ENCODE measurements around the gene NPL. TPM values are rescaled to one million over a fixed set of nuclear protein-coding genes. Genes with fewer than 3 reads are reported as not detected.

Gene NPL
- polyA plus RNA-seq, 2 of the 4 experiments (the other 2 are of a cell fraction): 0.80 to 1.0 TPM

- no peak for FAIRE-seq
Observed at GRCh38 chr1:182841368-182841988, 51.9 kb downstream of the NPL start.

GRCh38 chr1:182842265-182842664 lies 52.7 kb downstream of the NPL start:
- ChIA-PET CTCF (no interaction called here), POLR2A (no interaction called here)
- Histone ChIP-seq H3K27ac (no peak overlapping the region), H3K4me1 (peaks cover 30% of the 10 kb centered on the region; the same call in 2 of the 3 replicates), H3K9me3 (no peaks in the 10 kb centered on the region), H3K4me3 (peak overlapping the region; percentile 85; the same call in 1 of the 3 replicates), H3K4me2 (peak overlapping the region; percentile 68)
- DNase-seq (ENCODE audit: low read depth in 1 of 2, low spot score in 1 of 2) (no peak), ATAC-seq (no peak), FAIRE-seq (no peak)
- TF ChIP-seq HES2 (IDR thresholded peaks at IDR 0.05): no peak
- no peak for TF ChIP-seq KDM5A (IDR thresholded peaks at IDR 0.05)
- TF ChIP-seq KDM1A (IDR thresholded peaks at IDR 0.05; ENCODE audit: low read depth): no peak
- TF ChIP-seq ATOH8 (CRISPR knock-in tag; IDR thresholded peaks at IDR 0.05; ENCODE audit: low read depth): no peak
- no peak for TF ChIP-seq EP300 (IDR thresholded peaks at IDR 0.05)
- TF ChIP-seq MYC (IDR thresholded peaks at IDR 0.05; ENCODE audit: borderline replicate concordance, low read length): no peak
- no peak for TF ChIP-seq FOSB (CRISPR knock-in tag; IDR thresholded peaks at IDR 0.05)
- no peak for TF ChIP-seq ZSCAN20 (CRISPR knock-in tag; IDR thresholded peaks at IDR 0.05)
- WGBS (ENCODE audit: missing lambda C conversion rate): 52% methylated on average over 4 of the region's 4 CpGs

More at GRCh38 chr1:182841368-182841988, 51.9 kb downstream of the NPL start:
- Histone ChIP-seq H3K4me3 (peak overlapping the region; percentile 85), H3K4me2 (peak overlapping the region; percentile 68), H3K4me1 (peaks cover 30% of the 10 kb centered on the region; the same call in 2 of the 3 replicates), H3K9me3 (no peaks in the 10 kb centered on the region), H3K27ac (peak overlapping the region in 1 of 2 experiments; percentile 97; a peak in 2 of 6 replicates)
- TF ChIP-seq HMGXB4 (CRISPR knock-in tag; IDR thresholded peaks at IDR 0.05; ENCODE audit: borderline replicate concordance) (no peak), ATOH8 (CRISPR knock-in tag; IDR thresholded peaks at IDR 0.05; ENCODE audit: low read depth) (no peak), MAFK (IDR thresholded peaks at IDR 0.05; ENCODE audit: partially characterized antibody) (peak; percentile 58)
- peak; percentile 33 to 41 for DNase-seq (ENCODE audit: low read depth in 1 of 2, low spot score in 1 of 2)
- ChIA-PET POLR2A (no interaction called here), CTCF (interaction anchor here (1.4 kb wide), 1 partner anchor 57 kb away, joined by 4 read pairs; no protein-coding TSS in a partner anchor)
- 8% methylated on average over 10 of the region's 10 CpGs for WGBS (ENCODE audit: missing lambda C conversion rate)
- no peak for ATAC-seq

- no peak for DNase-seq (ENCODE audit: low read depth in 1 of 2, low spot score in 1 of 2)
- H3K4me3 ChIP-seq: no peak overlapping the region
- ATAC-seq: no peak
- H3K4me2 ChIP-seq: no peak overlapping the region
- POLR2A ChIA-PET: no interaction called here
- no peak for FAIRE-seq
- H3K9me3 ChIP-seq: no peaks in the 10 kb centered on the region
- WGBS (ENCODE audit: missing lambda C conversion rate): 100% methylated on average over 1 of the region's 1 CpG
- CTCF ChIA-PET: interaction anchor here (1.9 kb wide), 1 partner anchor 245 kb away, joined by 6 read pairs; no protein-coding TSS in a partner anchor
- H3K27ac ChIP-seq: no peak overlapping the region
- H3K4me1 ChIP-seq: peaks cover 26% of the 10 kb centered on the region; the same call in 2 of the 3 replicates
- no peak for TF ChIP-seq REST (IDR thresholded peaks at IDR 0.05)
- TF ChIP-seq ZFP36 (IDR thresholded peaks at IDR 0.05; ENCODE audit: borderline replicate concordance, partially characterized antibody): no peak
- no peak for TF ChIP-seq KDM1A (IDR thresholded peaks at IDR 0.05; ENCODE audit: low read depth)
- TF ChIP-seq CTCF (IDR thresholded peaks at IDR 0.05): no peak
- TF ChIP-seq USF2 (IDR thresholded peaks at IDR 0.05): no peak
- no peak for TF ChIP-seq NPAS2 (CRISPR knock-in tag; IDR thresholded peaks at IDR 0.05; ENCODE audit: borderline replicate concordance)
- no peak for TF ChIP-seq NR3C1 (IDR thresholded peaks at IDR 0.05)
- no peak for TF ChIP-seq BHLHE40 (IDR thresholded peaks at IDR 0.05; ENCODE audit: low read depth, low read length)
- no peak for TF ChIP-seq MAZ (IDR thresholded peaks at IDR 0.05; ENCODE audit: borderline replicate concordance, low read depth, low read length)
- no peak for TF ChIP-seq CHD2 (IDR thresholded peaks at IDR 0.05; ENCODE audit: low read length, partially characterized antibody)
- TF ChIP-seq NFE2L2 (conservative IDR thresholded peaks at IDR 0.05; ENCODE audit: low read length): no peak
Observed at GRCh38 chr1:182845379-182845778, 55.8 kb downstream of the NPL start.
